Measurements from ENCODE around the gene RALGPS2.

The RALGPS2 gene

GRCh38 chr1:178970184-178970583 is 245.1 kb downstream of the RALGPS2 start:
- FAIRE-seq: no peak

Data from G401.6 (cell line).